ENCODE measurements around the gene COG5. TPM values are rescaled to one million over a fixed set of nuclear protein-coding genes. Genes with fewer than 3 reads are reported as not detected.

The COG5 gene
- polyA plus RNA-seq, 1 of the 3 experiments (the other 2 are of a cell fraction) = 21.2 TPM

GRCh38 chr7:107526672-107527071 lies 37.0 kb downstream of the COG5 start:
- WGBS (ENCODE audit: low lambda C conversion rate) = 100% methylated on average over 2 of the region's 2 CpGs
- H4K20me1 ChIP-seq (ENCODE audit: insufficient read depth) = no peaks in the 10 kb centered on the region
- no peak overlapping the region for H2AFZ ChIP-seq (ENCODE audit: low read depth)
- no peaks in the 10 kb centered on the region; the same call in 1 of the 2 replicates for H3K9me3 ChIP-seq
- H3F3A ChIP-seq (replicated peaks; ENCODE audit: insufficient read depth) = no peaks in the 10 kb centered on the region
- CTCF ChIA-PET = no interaction called here
- H3K27me3 ChIP-seq (ENCODE audit: insufficient read depth) = no peaks in the 10 kb centered on the region
- no peak for DNase-seq
- no peak overlapping the region for H3K27ac ChIP-seq (ENCODE audit: low read depth in 2 of 2, low read length in 1 of 2)
- H3K9me2 ChIP-seq = no peaks in the 10 kb centered on the region
- peaks cover 0 to 2% of the 10 kb centered on the region in 2 experiments; a peak in 1 of 4 replicates for H3K4me1 ChIP-seq (ENCODE audit: control insufficient read depth in 1 of 2, insufficient read depth in 2 of 2, low read depth in 1 of 2, low read length in 1 of 2)
- TF ChIP-seq TEAD4 (IDR thresholded peaks at IDR 0.05; ENCODE audit: borderline replicate concordance, insufficient read depth) (no peak), IRF3 (IDR thresholded peaks at IDR 0.05; ENCODE audit: low read depth, low read length) (no peak), JUND (IDR thresholded peaks at IDR 0.05) (no peak), RAD21 (IDR thresholded peaks at IDR 0.05; ENCODE audit: low read length) (no peak), SIN3A (IDR thresholded peaks at IDR 0.05; ENCODE audit: borderline replicate concordance, low read depth, low read length) (no peak), RFX5 (IDR thresholded peaks at IDR 0.05; ENCODE audit: low read length) (no peak), ZBTB33 (IDR thresholded peaks at IDR 0.05; ENCODE audit: borderline replicate concordance, low read depth) (no peak), PBX3 (IDR thresholded peaks at IDR 0.05) (no peak), POLR2AphosphoS5 (IDR thresholded peaks at IDR 0.05; ENCODE audit: low read depth, low read length) (no peak), ELF1 (IDR thresholded peaks at IDR 0.05) (no peak), MXI1 (IDR thresholded peaks at IDR 0.05; ENCODE audit: low read depth, low read length) (no peak), CHD2 (IDR thresholded peaks at IDR 0.05; ENCODE audit: low read length, partially characterized antibody) (no peak), NRF1 (IDR thresholded peaks at IDR 0.05; ENCODE audit: low read depth, low read length) (no peak), GABPA (IDR thresholded peaks at IDR 0.05; ENCODE audit: low read depth) (no peak), YY1 (IDR thresholded peaks at IDR 0.05; ENCODE audit: low read depth) (no peak)
- H3K79me2 ChIP-seq (ENCODE audit: insufficient read depth) = peaks cover 2% of the 10 kb centered on the region; the same call in 1 of the 2 replicates
- H3K36me3 ChIP-seq (replicated peaks in 1 of 2; ENCODE audit: control insufficient read depth in 1 of 2, insufficient read depth in 2 of 2, low read length in 1 of 2) = peaks cover 13 to 46% of the 10 kb centered on the region in 2 experiments
- POLR2A ChIA-PET = no interaction called here
- no peak overlapping the region for H3K4me2 ChIP-seq
- H3K9ac ChIP-seq = no peak overlapping the region
- no peak overlapping the region for H3K4me3 ChIP-seq (ENCODE audit: low read depth in 2 of 2, low read length in 1 of 2)

Data from SK-N-SH (cell line).